Chondrocyte (in vitro differentiated cells): ENCODE measurements around the gene CLCN2. TPM values are rescaled to one million over a fixed set of nuclear protein-coding genes. Genes with fewer than 3 reads are reported as not detected.

Experiments used
- DNase-seq: peaks from one replicate; pipeline ENCODE4 v3.0.0; 2021; ENCODE audit warnings: mixed read lengths, low spot score
- H3K27ac Mint-ChIP-seq: one replicate; pipeline ENCODE4 v1.8.0; 2021; ENCODE audit warnings: mild to moderate bottlenecking, moderate library complexity, mixed read lengths; ENCODE audit not compliant: unreplicated experiment
- H3K27me3 Mint-ChIP-seq: 2 replicates; pipeline ENCODE4 v1.8.0; 2021; ENCODE audit warnings: low read depth, mixed read lengths
- H3K36me3 Mint-ChIP-seq: 2 replicates; pipeline ENCODE4 v1.8.0; 2021; ENCODE audit warnings: low read depth, mixed read lengths
- H3K4me1 Mint-ChIP-seq: 2 replicates; pipeline ENCODE4 v1.8.0; 2021; ENCODE audit warnings: low read depth, mild to moderate bottlenecking, mixed read lengths
- H3K4me3 Mint-ChIP-seq: one replicate; pipeline ENCODE4 v1.8.0; 2021; ENCODE audit warnings: mild to moderate bottlenecking, moderate library complexity, mixed read lengths; ENCODE audit not compliant: unreplicated experiment
- H3K9me3 Mint-ChIP-seq: 2 replicates; pipeline ENCODE4 v1.8.0; 2021; ENCODE audit warnings: low read depth, mixed read lengths
- total RNA-seq: library from RNA; stranded (reverse); gene quantifications from 3 replicates; pipeline ENCODE4 v1.2.1, GENCODE V29; 2021
- TF ChIP-seq, protein P1 (sequence below): fragments of 200-600 bp; sonication (generic); IDR thresholded peaks from 2 replicates; pipeline ENCODE4 v1.5.0; 2021; ENCODE audit warnings: antibody characterized with exemption, mild to moderate bottlenecking, moderate library complexity

Gene CLCN2
- total RNA-seq, 1 donor from 2014 or later: 3.1 TPM

DNA sequence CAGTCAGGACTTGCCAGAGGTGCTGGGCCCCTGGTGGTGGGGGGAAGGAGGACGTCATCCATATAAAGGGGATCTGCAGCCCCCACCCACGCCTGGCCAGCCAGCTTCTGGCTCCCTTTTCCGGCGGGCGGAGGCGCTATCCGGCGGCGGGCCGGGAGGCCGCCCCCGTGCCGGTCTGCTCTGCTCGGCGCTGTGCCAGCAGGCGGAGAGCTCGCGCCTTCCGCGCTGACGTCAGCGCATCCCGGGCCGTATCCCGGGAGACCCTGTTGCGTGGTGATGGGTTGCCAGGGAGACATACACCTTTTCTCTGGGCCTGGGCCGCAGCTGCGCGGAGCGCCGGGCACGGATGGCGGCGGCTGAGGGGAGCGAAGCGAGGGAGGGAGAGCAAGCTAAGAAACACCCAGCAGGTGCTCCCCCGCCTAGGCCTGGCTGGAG is 22.9 kb downstream of the CLCN2 start:
- Mint-ChIP-seq H3K9me3 (no peaks in the 10 kb centered on the region), H3K4me1 (peaks cover 50% of the 10 kb centered on the region), H3K27me3 (no peaks in the 10 kb centered on the region), H3K4me3 (peak overlapping the region; percentile 6), H3K36me3 (peaks cover 15% of the 10 kb centered on the region), H3K27ac (peak overlapping the region; percentile 61)
- TF ChIP-seq, protein P1, sequence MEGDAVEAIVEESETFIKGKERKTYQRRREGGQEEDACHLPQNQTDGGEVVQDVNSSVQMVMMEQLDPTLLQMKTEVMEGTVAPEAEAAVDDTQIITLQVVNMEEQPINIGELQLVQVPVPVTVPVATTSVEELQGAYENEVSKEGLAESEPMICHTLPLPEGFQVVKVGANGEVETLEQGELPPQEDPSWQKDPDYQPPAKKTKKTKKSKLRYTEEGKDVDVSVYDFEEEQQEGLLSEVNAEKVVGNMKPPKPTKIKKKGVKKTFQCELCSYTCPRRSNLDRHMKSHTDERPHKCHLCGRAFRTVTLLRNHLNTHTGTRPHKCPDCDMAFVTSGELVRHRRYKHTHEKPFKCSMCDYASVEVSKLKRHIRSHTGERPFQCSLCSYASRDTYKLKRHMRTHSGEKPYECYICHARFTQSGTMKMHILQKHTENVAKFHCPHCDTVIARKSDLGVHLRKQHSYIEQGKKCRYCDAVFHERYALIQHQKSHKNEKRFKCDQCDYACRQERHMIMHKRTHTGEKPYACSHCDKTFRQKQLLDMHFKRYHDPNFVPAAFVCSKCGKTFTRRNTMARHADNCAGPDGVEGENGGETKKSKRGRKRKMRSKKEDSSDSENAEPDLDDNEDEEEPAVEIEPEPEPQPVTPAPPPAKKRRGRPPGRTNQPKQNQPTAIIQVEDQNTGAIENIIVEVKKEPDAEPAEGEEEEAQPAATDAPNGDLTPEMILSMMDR: peak; percentile 41
- no peak for DNase-seq

DNA sequence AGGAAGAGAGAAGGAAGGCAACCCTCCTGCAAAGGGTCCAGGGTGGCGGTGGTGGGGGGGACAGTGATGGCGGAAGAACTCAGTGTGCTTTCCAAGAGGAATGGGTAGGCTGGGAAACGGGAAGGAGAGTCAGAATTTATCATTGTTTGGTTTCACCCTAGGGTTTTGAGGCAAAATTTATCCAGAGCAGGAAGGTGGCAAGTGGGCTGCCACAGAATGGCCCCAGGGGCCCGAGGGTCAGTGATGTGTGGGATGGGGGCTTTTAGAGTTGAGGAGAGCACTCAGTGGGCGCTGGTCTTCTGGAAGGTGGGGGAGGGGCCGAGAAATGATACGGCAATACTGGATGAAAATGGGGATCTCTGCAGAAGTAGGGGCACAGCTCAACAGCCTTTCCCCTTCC is 23.4 kb downstream of the CLCN2 start:
- no peak for DNase-seq
- no peaks in the 10 kb centered on the region for H3K9me3 Mint-ChIP-seq
- peaks cover 47% of the 10 kb centered on the region for H3K4me1 Mint-ChIP-seq
- peaks cover 21% of the 10 kb centered on the region for H3K36me3 Mint-ChIP-seq
- peak overlapping the region; percentile 77 for H3K27ac Mint-ChIP-seq
- H3K27me3 Mint-ChIP-seq: no peaks in the 10 kb centered on the region
- peak overlapping the region; percentile 25 for H3K4me3 Mint-ChIP-seq
- TF ChIP-seq, protein P1: no peak

DNA sequence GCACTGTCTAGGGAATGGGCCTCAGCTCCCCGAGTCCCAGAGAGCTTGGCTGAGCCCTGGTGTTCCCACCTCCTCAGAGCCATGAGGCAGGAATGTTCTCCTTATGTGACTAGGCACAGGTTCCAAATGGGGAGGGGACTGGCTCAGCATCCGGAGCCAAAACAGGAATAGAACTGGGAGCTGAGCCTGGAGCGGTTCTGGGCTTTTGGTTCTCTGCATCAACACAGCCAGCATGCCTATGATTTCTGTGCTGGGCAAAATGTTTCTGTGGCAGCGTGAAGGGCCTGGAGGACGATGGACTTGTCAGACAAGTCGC is 24.0 kb downstream of the CLCN2 start, which contains the start of gene FAM131A:
FAM131A (plus strand) TSS at position 202 of the 316 bp plus-strand sequence; CDS start at position 233, 31 bp downstream.
- peaks cover 50% of the 10 kb centered on the region for H3K4me1 Mint-ChIP-seq
- H3K36me3 Mint-ChIP-seq: peaks cover 24% of the 10 kb centered on the region
- DNase-seq: no peak
- H3K27ac Mint-ChIP-seq: peak within 1 kb of the TSS; percentile 91
- H3K9me3 Mint-ChIP-seq: no peaks in the 10 kb centered on the region
- no peaks in the 10 kb centered on the region for H3K27me3 Mint-ChIP-seq
- H3K4me3 Mint-ChIP-seq: peak within 1 kb of the TSS; percentile 80
- TF ChIP-seq, protein P1: no peak

DNA sequence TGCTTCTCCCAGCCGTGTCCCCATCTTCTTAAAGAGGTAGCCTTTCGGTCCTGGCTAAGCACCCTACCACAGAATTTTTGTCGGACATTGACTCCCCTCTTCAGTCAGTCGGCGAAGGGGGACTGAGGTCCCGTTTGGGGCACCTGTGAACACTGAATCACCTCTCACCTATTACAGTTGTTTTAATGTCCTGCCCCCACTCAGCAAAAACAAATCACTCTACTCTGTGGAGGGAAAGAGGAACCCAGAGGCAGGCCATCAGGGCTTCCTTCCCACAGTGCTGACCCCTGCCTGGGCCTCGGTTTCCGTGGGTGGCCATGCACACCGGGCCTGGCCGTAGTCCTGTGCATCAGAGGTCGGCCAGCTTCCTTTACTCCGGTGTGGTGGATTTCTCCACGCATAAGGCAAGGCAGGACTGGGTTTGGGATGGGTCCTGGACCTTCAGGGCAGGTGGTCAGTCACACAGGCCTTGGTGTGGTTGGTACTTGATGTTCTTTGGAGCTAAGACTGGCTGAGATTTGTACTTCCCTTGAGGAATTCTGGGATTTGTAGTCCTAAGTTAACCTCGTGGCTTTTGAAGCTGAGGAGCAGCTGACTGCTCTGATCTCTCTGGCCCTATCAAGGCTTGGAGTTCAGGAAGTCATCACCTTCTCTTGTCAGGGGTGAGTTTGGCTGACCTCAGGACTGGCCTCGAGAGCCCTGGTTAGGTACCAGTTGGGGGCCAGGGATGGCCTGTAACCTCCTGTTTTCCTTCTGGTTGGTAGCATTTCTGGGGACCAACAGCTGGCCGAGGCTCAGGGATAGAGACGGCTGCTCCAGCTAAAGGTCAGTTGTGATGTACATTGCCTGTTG is 24.6 kb downstream of the CLCN2 start:
- TF ChIP-seq, protein P1: no peak
- Mint-ChIP-seq H3K36me3 (peaks cover 29% of the 10 kb centered on the region), H3K27me3 (no peaks in the 10 kb centered on the region), H3K4me1 (peaks cover 55% of the 10 kb centered on the region), H3K4me3 (peak overlapping the region; percentile 80), H3K27ac (peak overlapping the region; percentile 91), H3K9me3 (no peaks in the 10 kb centered on the region)
- no peak for DNase-seq

DNA sequence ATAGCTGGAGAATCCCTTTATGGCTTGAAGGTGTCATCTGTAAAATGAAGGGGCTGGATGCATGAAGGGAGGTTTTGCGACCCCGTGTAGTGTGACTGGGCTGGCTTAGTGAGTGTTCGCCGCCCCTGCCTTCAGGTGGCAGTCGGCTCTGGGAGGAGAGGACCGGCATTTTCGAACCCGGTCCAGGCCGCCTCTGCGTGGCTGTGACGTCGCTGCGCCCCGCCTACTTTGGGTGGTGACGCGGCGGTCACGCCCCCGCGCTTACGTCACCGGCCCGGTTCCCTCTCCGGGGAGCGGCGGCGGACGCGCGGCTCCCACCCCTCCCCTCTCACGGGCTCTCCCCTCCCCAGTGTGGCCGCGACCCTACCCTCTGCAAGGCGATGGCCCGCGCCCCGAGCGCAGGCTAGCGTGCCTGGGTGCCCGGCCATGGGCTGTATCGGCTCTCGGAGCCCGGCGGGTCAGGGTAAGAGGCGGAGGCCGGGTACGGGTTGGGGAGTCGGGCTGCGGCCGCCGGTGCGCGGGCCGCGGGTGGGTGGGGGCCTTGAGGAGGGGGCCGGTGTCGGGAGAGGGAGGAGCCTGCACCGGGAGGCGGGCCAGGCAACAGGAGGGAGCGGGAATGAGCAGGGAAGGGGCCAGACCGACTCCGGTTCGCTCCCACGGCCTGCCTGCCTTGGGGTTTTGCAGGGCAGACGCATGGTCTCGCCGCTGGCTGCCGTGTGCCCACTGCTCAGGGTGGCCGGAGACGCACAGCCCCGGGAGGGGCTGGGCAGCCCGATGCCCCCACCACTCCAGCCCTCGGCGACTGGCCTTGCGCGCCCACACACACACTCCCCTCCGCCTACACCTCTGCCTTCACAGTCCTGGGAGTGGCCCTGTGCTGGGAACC is 25.5 kb downstream of the CLCN2 start:
- no peak for DNase-seq
- no peaks in the 10 kb centered on the region for H3K27me3 Mint-ChIP-seq
- peaks cover 61% of the 10 kb centered on the region for H3K4me1 Mint-ChIP-seq
- H3K4me3 Mint-ChIP-seq: peak overlapping the region; percentile 80
- H3K36me3 Mint-ChIP-seq: peaks cover 36% of the 10 kb centered on the region
- TF ChIP-seq, protein P1: no peak
- H3K27ac Mint-ChIP-seq: peak overlapping the region; percentile 96
- H3K9me3 Mint-ChIP-seq: no peaks in the 10 kb centered on the region
